Right renal cortex interstitium (tissue), 3 donors: ENCODE measurements around the gene LAMTOR4. TPM values are rescaled to one million over a fixed set of nuclear protein-coding genes. Genes with fewer than 3 reads are reported as not detected.
"Not testable (repeated sequence)": the region's sequence is repeated elsewhere in the genome, so short reads cannot be mapped to it uniquely, and the experiment has no call there.

Source experiments
- DNase-seq, 3 donors: peaks; one replicate each; pipeline ENCODE4 v3.0.0-alpha.2; 2013; ENCODE audit warnings: low read depth in 3 of 3, low spot score in 2 of 3
- polyA plus RNA-seq, 3 donors: library from polyadenylated mRNA; unstranded; fragments of 120-200 nt; gene quantifications; one replicate each; pipeline ENCODE4 v1.2.1, GENCODE V29; 2013; ENCODE audit not compliant: insufficient read length in 3 of 3

The LAMTOR4 gene
- polyA plus RNA-seq, 3 donors = 99.1 to 103 (median 99.7) TPM

GRCh38 chr7:100192969-100193368 lies 44.3 kb downstream of the LAMTOR4 start:
- no peak for DNase-seq

- DNase-seq = no peak
Observed at GRCh38 chr7:100195222-100195621, 46.5 kb downstream of the LAMTOR4 start.

- DNase-seq = not testable (repeated sequence)
Observed at GRCh38 chr7:100195901-100196322, 47.2 kb downstream of the LAMTOR4 start.

DNA sequence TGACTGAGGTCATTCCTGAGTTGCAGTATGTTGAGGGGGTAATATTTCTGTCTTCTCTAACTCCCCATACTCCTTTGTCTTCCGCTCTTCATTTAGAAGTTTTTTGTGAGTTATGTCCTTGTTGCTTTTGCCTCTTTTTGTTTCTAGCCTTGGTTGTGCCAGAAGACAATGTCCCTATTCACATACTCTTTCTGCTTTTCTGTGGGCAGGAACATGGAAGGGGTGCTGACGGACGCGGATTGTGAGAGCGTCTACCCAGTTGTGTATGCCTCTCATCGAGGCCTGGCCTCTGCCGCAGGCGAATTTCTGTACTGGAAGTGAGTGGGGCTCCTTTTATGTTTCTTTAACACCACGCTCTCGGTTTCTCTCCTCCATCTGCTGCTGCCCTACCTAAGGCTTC lies 49.5 kb downstream of the LAMTOR4 start:
- DNase-seq = no peak

- no peak for DNase-seq
Observed at GRCh38 chr7:100200693-100201092, 52.0 kb downstream of the LAMTOR4 start.

Other genes starting within 250 kb of the LAMTOR4 start
- 10 to 100 TPM; 36.0 to 41.3 (median 41.1) TPM for gene TRIM4, start 229.4 kb upstream of the LAMTOR4 start, polyA plus RNA-seq
- 1 to 10 TPM in 2 of 3 donors, under 1 TPM in 1; 0.82 to 1.3 (median 1.0) TPM for gene GJC3, start 219.3 kb upstream of the LAMTOR4 start, polyA plus RNA-seq
- gene AZGP1, start 172.9 kb upstream of the LAMTOR4 start, polyA plus RNA-seq = 10 to 100 TPM; 48.4 to 73.4 (median 71.9) TPM
- gene ZKSCAN1, start 133.3 kb upstream of the LAMTOR4 start, polyA plus RNA-seq = 10 to 100 TPM; 48.5 to 52.4 (median 52.3) TPM
- 10 to 100 TPM; 21.3 to 24.3 (median 21.8) TPM for gene ZSCAN21, start 99.1 kb upstream of the LAMTOR4 start, polyA plus RNA-seq
- gene ZNF3, start 67.2 kb upstream of the LAMTOR4 start, polyA plus RNA-seq = 10 to 100 TPM; 48.9 to 54.5 (median 53.0) TPM
- 100 to 1,000 TPM; 124 to 140 (median 136) TPM for gene COPS6, start 59.9 kb upstream of the LAMTOR4 start, polyA plus RNA-seq
- gene MCM7, start 47.5 kb upstream of the LAMTOR4 start, polyA plus RNA-seq = 100 to 1,000 TPM; 146 to 157 (median 157) TPM
- gene AP4M1, start 47.3 kb upstream of the LAMTOR4 start, polyA plus RNA-seq = 10 to 100 TPM; 27.7 to 34.3 (median 31.7) TPM
- 10 to 100 TPM; 50.7 to 55.0 (median 54.9) TPM for gene TAF6, start 29.6 kb upstream of the LAMTOR4 start, polyA plus RNA-seq
- 10 to 100 TPM; 46.4 to 52.3 (median 50.7) TPM for gene CNPY4, start 29.3 kb upstream of the LAMTOR4 start, polyA plus RNA-seq
- gene MBLAC1, start 22.0 kb upstream of the LAMTOR4 start, polyA plus RNA-seq = 1 to 10 TPM; 1.2 to 1.7 (median 1.3) TPM
- 10 to 100 TPM; 15.1 to 19.5 (median 16.1) TPM for gene TRAPPC14, start 9.8 kb downstream of the LAMTOR4 start, polyA plus RNA-seq
- 1 to 10 TPM; 4.8 to 5.2 (median 5.0) TPM for gene GAL3ST4, start 19.7 kb downstream of the LAMTOR4 start, polyA plus RNA-seq
- 1 to 10 TPM; 6.3 to 7.3 (median 7.2) TPM for gene GPC2, start 28.5 kb downstream of the LAMTOR4 start, polyA plus RNA-seq
- 10 to 100 TPM in 2 of 3 donors, 1 to 10 TPM in 1; 9.2 to 11.8 (median 10.5) TPM for gene STAG3, start 29.0 kb downstream of the LAMTOR4 start, polyA plus RNA-seq
- gene PVRIG, start 71.0 kb downstream of the LAMTOR4 start, polyA plus RNA-seq = 1 to 10 TPM; 2.0 to 3.8 (median 3.1) TPM
- 1 to 10 TPM; 6.7 to 8.1 (median 6.8) TPM for gene SPDYE3, start 158.8 kb downstream of the LAMTOR4 start, polyA plus RNA-seq
- 10 to 100 TPM; 23.2 to 26.9 (median 23.8) TPM for gene PILRB, start 209.2 kb downstream of the LAMTOR4 start, polyA plus RNA-seq
- gene PILRA, start 224.6 kb downstream of the LAMTOR4 start, polyA plus RNA-seq = 1 to 10 TPM; 3.4 to 3.7 (median 3.5) TPM